ENCODE data around the gene GIMAP2. TPM values are rescaled to one million over a fixed set of nuclear protein-coding genes. Genes with fewer than 3 reads are reported as not detected.

Gene GIMAP2
- total and polyA plus RNA-seq, 2 of the 13 experiments (the other 11 are each of a cell fraction or from before 2014, with no cell fraction given) = 0.49 to 1.4 TPM

- no peaks in the 10 kb centered on the region for H3K79me2 ChIP-seq (ENCODE audit: insufficient read depth, low read length)
- ChIA-PET POLR2A (no interaction called here), CTCF (ENCODE audit: low intra/inter-chr PET ratio, low total read pairs) (no interaction called here)
- H4K20me1 ChIP-seq (ENCODE audit: insufficient read depth, low read length) = no peaks in the 10 kb centered on the region
- FAIRE-seq = no peak
- in situ Hi-C loops (cut with HindIII; ENCODE audit: extremely low pct_ligation_motif_present, low pct_unique_long_range_greater_than_20kb) (no loop called here), intact Hi-C loops (cut with micrococcal nuclease; ENCODE audit: unreplicated experiment) (no loop called here)
- no peak overlapping the region for H2AFZ ChIP-seq (ENCODE audit: low read length)
- H3K4me2 ChIP-seq (ENCODE audit: low read depth, low read length) = no peak overlapping the region
- H3K36me3 ChIP-seq (replicated peaks in 1 of 2; ENCODE audit: control insufficient read depth in 1 of 2, insufficient read depth in 2 of 2, low read length in 2 of 2) = no peaks in the 10 kb centered on the region
- no peaks in the 10 kb centered on the region for H3K9me3 ChIP-seq (ENCODE audit: low read length)
- peaks cover 11% of the 10 kb centered on the region for H3K4me1 ChIP-seq (ENCODE audit: insufficient read depth, low read length)
- WGBS (ENCODE audit: low lambda C conversion rate) = 18% methylated on average over 1 of the region's 1 CpG
- no TSS peak for BruUV-seq (replicated peaks)
- no peak for TF ChIP-seq FOXJ3 (CRISPR knock-in tag; IDR thresholded peaks at IDR 0.05; ENCODE audit: borderline replicate concordance)
- no peak for TF ChIP-seq TGIF2 (CRISPR knock-in tag; IDR thresholded peaks at IDR 0.05)
- no peak for TF ChIP-seq GPBP1L1 (CRISPR knock-in tag; IDR thresholded peaks at IDR 0.05)
- no peak for TF ChIP-seq EZH2 (conservative IDR thresholded peaks at IDR 0.05; ENCODE audit: low read depth, low read length)
- TF ChIP-seq ZNF563 (CRISPR knock-in tag; IDR thresholded peaks at IDR 0.05) = no peak
- no peak for TF ChIP-seq ZNF382 (CRISPR knock-in tag; IDR thresholded peaks at IDR 0.05; ENCODE audit: borderline replicate concordance)
- no peak for TF ChIP-seq ZNF530 (CRISPR knock-in tag; IDR thresholded peaks at IDR 0.05; ENCODE audit: low read depth)
- TF ChIP-seq KDM2A (CRISPR knock-in tag; IDR thresholded peaks at IDR 0.05; ENCODE audit: borderline replicate concordance, low read depth) = no peak
- TF ChIP-seq ZBTB49 (CRISPR knock-in tag; IDR thresholded peaks at IDR 0.05; ENCODE audit: borderline replicate concordance) = no peak
- TF ChIP-seq NFATC3 (CRISPR knock-in tag; IDR thresholded peaks at IDR 0.05) = no peak
- no peak for TF ChIP-seq ZNF784 (CRISPR knock-in tag; IDR thresholded peaks at IDR 0.05; ENCODE audit: borderline replicate concordance)
- no peak for TF ChIP-seq SIN3A (IDR thresholded peaks at IDR 0.05; ENCODE audit: borderline replicate concordance, low read depth, low read length)
- no peak for TF ChIP-seq MED8 (CRISPR knock-in tag; IDR thresholded peaks at IDR 0.05; ENCODE audit: insufficient replicate concordance)
- no peak for TF ChIP-seq TERF1 (CRISPR knock-in tag; IDR thresholded peaks at IDR 0.05)
- TF ChIP-seq SAFB2 (CRISPR knock-in tag; IDR thresholded peaks at IDR 0.05; ENCODE audit: borderline replicate concordance, low read depth) = no peak
- TF ChIP-seq BRD4 (CRISPR knock-in tag; IDR thresholded peaks at IDR 0.05) = no peak
- DNase-seq (ENCODE audit: low spot score) = no peak
- H3K27ac ChIP-seq (ENCODE audit: extremely low read length, insufficient read depth, low read length) = no peak overlapping the region
- H3K27me3 ChIP-seq (ENCODE audit: control insufficient read depth in 1 of 2, insufficient read depth in 2 of 2, low read length in 2 of 2) = peaks cover 0 to 3% of the 10 kb centered on the region in 2 experiments; a peak in 1 of 5 replicates
- no peak for ATAC-seq
- no peak overlapping the region for H3K4me3 ChIP-seq (replicated peaks in 1 of 3; ENCODE audit: insufficient read depth in 1 of 3, low read depth in 2 of 3, low read length in 3 of 3)
- no peak overlapping the region for H3K9ac ChIP-seq (ENCODE audit: insufficient read depth, low read depth, low read length)
These were observed 46.4 kb downstream of the GIMAP2 start for GRCh38 chr7:150731916-150732315.
